Measurements from ENCODE around the gene GOLGB1. TPM values are rescaled to one million over a fixed set of nuclear protein-coding genes. Genes with fewer than 3 reads are reported as not detected.

Gene GOLGB1
- total RNA-seq, 4 donors from 2014 or later, result 77.8 to 102 (median 97.3) TPM

GRCh38 chr3:121627211-121627610, 122.3 kb downstream of the GOLGB1 start:
- TF ChIP-seq CTCF (IDR thresholded peaks at IDR 0.05) (no peak), POLR2A (IDR thresholded peaks at IDR 0.05) (no peak)
- Histone ChIP-seq H3K36me3 (no peaks in the 10 kb centered on the region), H3K27me3 (no peaks in the 10 kb centered on the region), H3K27ac (no peak overlapping the region), H3K4me3 (replicated peaks in 1 of 3) (no peak overlapping the region), H3K9me3 (no peaks in the 10 kb centered on the region), H3K4me1 (no peaks in the 10 kb centered on the region)
- 85 to 87% methylated on average over 4 of the region's 4 CpGs for WGBS, 2 donors
- no peak for DNase-seq
- intact Hi-C loops (cut with DNase I), result no loop called here

- no peak overlapping the region for H3K27ac ChIP-seq
- no peaks in the 10 kb centered on the region for H3K9me3 ChIP-seq
- no peaks in the 10 kb centered on the region for H3K4me1 ChIP-seq
- intact Hi-C loops (cut with DNase I), result no loop called here
- no peak overlapping the region for H3K4me3 ChIP-seq (replicated peaks in 1 of 3)
- H3K27me3 ChIP-seq, result no peaks in the 10 kb centered on the region
- no peak for DNase-seq
- 89 to 90% methylated on average over 4 of the region's 4 CpGs for WGBS, 2 donors
- H3K36me3 ChIP-seq, result no peaks in the 10 kb centered on the region
- no peak for TF ChIP-seq POLR2A (IDR thresholded peaks at IDR 0.05)
- no peak for TF ChIP-seq CTCF (IDR thresholded peaks at IDR 0.05)
Observed at GRCh38 chr3:121626495-121626894, 123.0 kb downstream of the GOLGB1 start.

- H3K4me3 ChIP-seq (replicated peaks in 1 of 3), result no peak overlapping the region
- WGBS, 2 donors, result 69 to 71% methylated on average over 14 of the region's 14 CpGs
- no peak overlapping the region for H3K27ac ChIP-seq
- no peaks in the 10 kb centered on the region for H3K36me3 ChIP-seq
- no peak for TF ChIP-seq CTCF (IDR thresholded peaks at IDR 0.05)
- no peak for TF ChIP-seq POLR2A (IDR thresholded peaks at IDR 0.05)
- H3K9me3 ChIP-seq, result no peaks in the 10 kb centered on the region
- no peak for DNase-seq
- no peaks in the 10 kb centered on the region for H3K4me1 ChIP-seq
- intact Hi-C loops (cut with DNase I), result no loop called here
- no peaks in the 10 kb centered on the region for H3K27me3 ChIP-seq
Observed at GRCh38 chr3:121624147-121624899, 125.2 kb downstream of the GOLGB1 start.

GRCh38 chr3:121621491-121621890, 128.1 kb downstream of the GOLGB1 start:
- no peak for DNase-seq
- TF ChIP-seq CTCF (IDR thresholded peaks at IDR 0.05), result no peak
- TF ChIP-seq POLR2A (IDR thresholded peaks at IDR 0.05), result no peak
- Histone ChIP-seq H3K36me3 (no peaks in the 10 kb centered on the region), H3K27ac (no peak overlapping the region), H3K27me3 (no peaks in the 10 kb centered on the region), H3K4me1 (no peaks in the 10 kb centered on the region), H3K9me3 (no peaks in the 10 kb centered on the region), H3K4me3 (replicated peaks in 1 of 3) (no peak overlapping the region)
- 80 to 96% methylated on average over 4 to 5 of the region's 6 CpGs for WGBS, 2 donors
- intact Hi-C loops (cut with DNase I), result no loop called here

GRCh38 chr3:121619691-121620090, 129.8 kb downstream of the GOLGB1 start:
- Histone ChIP-seq H3K9me3 (no peaks in the 10 kb centered on the region), H3K36me3 (no peaks in the 10 kb centered on the region), H3K4me3 (replicated peaks in 1 of 3) (no peak overlapping the region), H3K4me1 (no peaks in the 10 kb centered on the region), H3K27ac (no peak overlapping the region), H3K27me3 (no peaks in the 10 kb centered on the region)
- WGBS, 2 donors, result 89 to 95% methylated on average over 2 of the region's 2 CpGs
- TF ChIP-seq POLR2A (IDR thresholded peaks at IDR 0.05) (no peak), CTCF (IDR thresholded peaks at IDR 0.05) (no peak)
- intact Hi-C loops (cut with DNase I), result no loop called here
- no peak for DNase-seq

Small RNA genes lying within 50 kb of the gene (small RNA-seq; reads per million reads assigned to genes)
- gene RNU4-62P, result not detected

Other genes with a start within 250 kb of the GOLGB1 start
- under 1 TPM in 3 of 4 donors, not detected in 1; 0.10 to 0.40 (median 0.17) TPM for gene POLQ, start 203.8 kb downstream of the GOLGB1 start, total RNA-seq
- gene ARGFX, start 181.8 kb downstream of the GOLGB1 start, total RNA-seq, result not detected
- gene FBXO40, start 156.4 kb downstream of the GOLGB1 start, total RNA-seq, result not detected
- 10 to 100 TPM; 14.6 to 42.5 (median 19.9) TPM for gene HCLS1, start 88.8 kb downstream of the GOLGB1 start, total RNA-seq
- gene IQCB1, start 85.3 kb upstream of the GOLGB1 start, total RNA-seq, result 10 to 100 TPM; 16.3 to 37.9 (median 31.4) TPM
- 1 to 10 TPM; 2.6 to 6.8 (median 4.8) TPM for gene EAF2, start 85.5 kb upstream of the GOLGB1 start, total RNA-seq
- gene SLC15A2, start 144.7 kb upstream of the GOLGB1 start, total RNA-seq, result 10 to 100 TPM in 1 of 4 donors, 1 to 10 TPM in 3; 3.5 to 10.2 (median 8.7) TPM

All from thyroid gland (tissue), 4 donors.